ENCODE data around the gene PODXL. TPM values are rescaled to one million over a fixed set of nuclear protein-coding genes. Genes with fewer than 3 reads are reported as not detected.

The PODXL gene
- total RNA-seq, 2 experiments from 2014 or later, result 0.45 to 0.51 TPM

- ATAC-seq (no peak), DNase-seq (no peak)
- H3K9me3 Mint-ChIP-seq, result no peaks in the 10 kb centered on the region
- H3K27me3 Mint-ChIP-seq, result peaks cover 6% of the 10 kb centered on the region
- intact Hi-C loops (cut with micrococcal nuclease), result no loop called here
- TF ChIP-seq CTCF (IDR thresholded peaks at IDR 0.05), result no peak
- ChIA-PET POLR2A (no interaction called here), CTCF (no interaction called here)
- H3K4me3 Mint-ChIP-seq, result no peak overlapping the region
- no peaks in the 10 kb centered on the region for H3K36me3 Mint-ChIP-seq (ENCODE audit: low read depth)
- H3K27ac Mint-ChIP-seq, result no peak overlapping the region
- no peaks in the 10 kb centered on the region for H3K4me1 Mint-ChIP-seq (ENCODE audit: low read depth)
Observed at GRCh38 chr7:131568510-131568909, 12.1 kb upstream of the PODXL start.

- Mint-ChIP-seq H3K27me3 (peaks cover 16% of the 10 kb centered on the region), H3K4me3 (no peak overlapping the region), H3K36me3 (ENCODE audit: low read depth) (no peaks in the 10 kb centered on the region), H3K9me3 (no peaks in the 10 kb centered on the region), H3K4me1 (ENCODE audit: low read depth) (no peaks in the 10 kb centered on the region), H3K27ac (no peak overlapping the region)
- DNase-seq (no peak), ATAC-seq (no peak)
- CTCF ChIA-PET, result interaction anchor here (1.1 to 1.5 kb wide), 2 partner anchors 16 to 18 kb away, joined by 3 to 4 read pairs; no protein-coding TSS in a partner anchor
- POLR2A ChIA-PET, result no interaction called here
- no peak for TF ChIP-seq CTCF (IDR thresholded peaks at IDR 0.05)
- intact Hi-C loops (cut with micrococcal nuclease), result no loop called here
Observed at GRCh38 chr7:131564640-131565039, 8.2 kb upstream of the PODXL start.

GRCh38 chr7:131563918-131564317 lies 7.5 kb upstream of the PODXL start:
- H3K27me3 Mint-ChIP-seq, result peaks cover 16% of the 10 kb centered on the region
- no peak for TF ChIP-seq CTCF (IDR thresholded peaks at IDR 0.05)
- no peaks in the 10 kb centered on the region for H3K36me3 Mint-ChIP-seq (ENCODE audit: low read depth)
- DNase-seq (no peak), ATAC-seq (no peak)
- no peaks in the 10 kb centered on the region for H3K4me1 Mint-ChIP-seq (ENCODE audit: low read depth)
- H3K4me3 Mint-ChIP-seq, result no peak overlapping the region
- intact Hi-C loops (cut with micrococcal nuclease), result no loop called here
- H3K27ac Mint-ChIP-seq, result no peak overlapping the region
- no peaks in the 10 kb centered on the region for H3K9me3 Mint-ChIP-seq
- ChIA-PET POLR2A (no interaction called here), CTCF (interaction anchor here (0.8 to 1.5 kb wide), 4 partner anchors 12 to 55 kb away, joined by 3 to 4 read pairs (median 3); no protein-coding TSS in a partner anchor)

GRCh38 chr7:131562941-131563340 lies 6.5 kb upstream of the PODXL start:
- Mint-ChIP-seq H3K9me3 (no peaks in the 10 kb centered on the region), H3K4me3 (no peak overlapping the region), H3K27ac (no peak overlapping the region), H3K27me3 (peaks cover 23% of the 10 kb centered on the region), H3K4me1 (ENCODE audit: low read depth) (no peaks in the 10 kb centered on the region), H3K36me3 (ENCODE audit: low read depth) (no peaks in the 10 kb centered on the region)
- ATAC-seq (no peak), DNase-seq (no peak)
- ChIA-PET POLR2A (no interaction called here), CTCF (interaction anchor here (0.8 to 1.1 kb wide), 3 partner anchors 11 to 54 kb away, joined by 3 read pairs; no protein-coding TSS in a partner anchor)
- intact Hi-C loops (cut with micrococcal nuclease), result no loop called here
- TF ChIP-seq CTCF (IDR thresholded peaks at IDR 0.05), result no peak

- H3K36me3 Mint-ChIP-seq (ENCODE audit: low read depth), result no peaks in the 10 kb centered on the region
- DNase-seq, result no peak
- peaks cover 10% of the 10 kb centered on the region for H3K4me1 Mint-ChIP-seq (ENCODE audit: low read depth)
- no peak overlapping the region for H3K27ac Mint-ChIP-seq
- H3K27me3 Mint-ChIP-seq, result peaks cover 33% of the 10 kb centered on the region
- ChIA-PET POLR2A (interaction anchor here (0.6 kb wide), 1 partner anchor 128 kb away, joined by 3 read pairs; no protein-coding TSS in a partner anchor), CTCF (interaction anchor here (1.0 kb wide), 1 partner anchor 13 kb away, joined by 3 read pairs; no protein-coding TSS in a partner anchor)
- no peaks in the 10 kb centered on the region for H3K9me3 Mint-ChIP-seq
- TF ChIP-seq CTCF (IDR thresholded peaks at IDR 0.05), result no peak
- ATAC-seq, result no peak
- intact Hi-C loops (cut with micrococcal nuclease), result no loop called here
- no peak overlapping the region for H3K4me3 Mint-ChIP-seq
Observed at GRCh38 chr7:131560061-131560460, 3.6 kb upstream of the PODXL start.
